ELF-1 (cell line): ENCODE measurements around the gene PHF10.
A peak's percentile ranks its signal among the peaks of the same experiment; 100 is the strongest.

Experiments
- DNase-seq: peaks from one replicate; pipeline ENCODE4 v3.0.0-alpha.2; 2016; ENCODE audit warnings: low read depth, low spot score

Gene PHF10

GRCh38 chr6:169677096-169677495 lies 47.2 kb downstream of the PHF10 start:
- no peak for DNase-seq

DNA sequence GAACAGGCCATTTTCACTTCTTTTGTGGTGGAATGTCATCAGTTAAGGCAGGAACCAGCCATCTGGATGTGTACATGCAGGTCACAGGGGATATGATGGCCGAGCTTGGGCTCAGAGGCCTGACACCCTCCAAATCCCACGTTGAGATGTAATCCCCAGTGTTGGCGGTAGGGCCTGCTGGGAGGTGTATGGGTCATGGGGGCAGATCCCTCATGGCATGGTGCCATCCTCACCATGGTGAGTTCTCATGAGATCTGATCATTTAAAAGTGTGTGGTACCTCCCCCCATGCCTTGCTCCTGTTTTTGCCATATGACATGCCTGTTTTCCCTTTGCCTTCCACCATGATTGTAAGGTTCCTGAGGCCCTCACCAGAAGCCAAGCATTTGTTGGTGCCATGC lies 49.3 kb downstream of the PHF10 start:
- DNase-seq, result no peak

DNA sequence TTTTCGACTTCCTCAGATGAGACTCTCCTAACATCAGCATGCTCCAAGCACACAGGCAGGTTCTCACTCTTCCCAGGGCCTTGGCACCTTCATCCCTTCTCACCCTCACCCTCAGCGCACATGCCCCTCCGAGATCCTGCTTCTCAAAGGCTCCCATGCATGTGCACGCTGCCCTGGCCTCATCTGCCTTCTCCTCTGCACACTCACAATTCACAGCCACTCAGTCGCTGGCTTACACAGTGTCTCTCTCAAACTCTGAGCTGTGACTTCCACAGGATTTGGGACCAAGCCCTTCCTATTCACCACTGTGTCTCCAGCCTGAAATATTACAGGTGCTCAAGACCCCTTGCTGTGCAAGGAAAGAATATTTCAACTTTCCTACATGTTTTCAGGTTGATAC lies 52.7 kb downstream of the PHF10 start:
- no peak for DNase-seq

- no peak for DNase-seq
Observed at GRCh38 chr6:169669889-169670288, 54.4 kb downstream of the PHF10 start.

GRCh38 chr6:169669147-169669546 lies 55.2 kb downstream of the PHF10 start:
- DNase-seq, result no peak

DNA sequence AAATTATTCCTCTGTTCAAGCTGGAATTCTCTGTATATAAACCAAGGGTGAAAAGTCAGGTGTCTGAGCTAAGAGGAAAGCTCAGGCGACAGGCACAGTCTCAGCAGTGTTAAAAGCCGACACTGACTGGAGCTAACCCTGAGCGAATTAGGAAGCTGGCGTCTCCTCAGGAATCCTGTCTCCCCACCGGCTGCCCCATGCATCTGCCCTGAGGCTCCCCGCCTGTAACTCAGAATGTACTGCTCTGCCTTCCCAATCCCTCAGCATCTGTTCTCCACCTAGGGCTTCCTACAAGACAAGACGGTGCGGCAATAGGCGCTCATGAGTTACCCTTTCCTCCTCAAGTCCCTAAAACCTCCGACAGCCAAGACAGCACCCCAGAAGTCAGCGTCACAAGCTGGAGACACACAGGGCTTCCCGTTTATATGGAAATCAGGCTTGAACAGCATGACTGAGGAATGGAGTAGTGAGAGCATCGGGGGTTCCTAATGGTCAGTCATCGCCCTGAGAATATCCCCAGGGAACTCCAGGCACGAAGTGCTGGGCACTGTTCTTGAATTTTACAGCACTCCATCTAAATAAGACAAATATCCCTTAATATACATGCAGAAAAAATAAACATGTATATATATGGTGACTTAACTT lies 56.0 kb downstream of the PHF10 start:
- peak; percentile 65 for DNase-seq

DNA sequence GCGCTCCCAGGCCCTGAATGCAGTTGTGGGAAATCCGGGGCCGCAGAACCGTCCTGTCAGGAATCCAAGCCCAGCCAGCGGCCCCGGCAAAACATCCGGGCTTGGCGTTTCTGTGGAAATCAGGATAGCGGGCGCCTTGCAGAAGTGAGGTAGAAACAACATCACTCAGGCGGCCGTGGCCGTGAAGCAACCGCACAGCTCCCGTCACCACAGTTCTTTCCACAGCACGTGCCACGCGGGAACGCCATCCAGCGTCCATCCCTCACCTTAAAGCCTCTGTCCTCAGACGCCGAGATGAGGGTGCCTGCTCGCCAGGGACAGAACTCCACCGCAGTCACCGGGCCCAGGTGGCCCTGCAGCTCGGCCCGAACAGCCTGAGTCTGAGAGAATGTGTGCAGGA lies 56.6 kb downstream of the PHF10 start:
- no peak for DNase-seq

DNA sequence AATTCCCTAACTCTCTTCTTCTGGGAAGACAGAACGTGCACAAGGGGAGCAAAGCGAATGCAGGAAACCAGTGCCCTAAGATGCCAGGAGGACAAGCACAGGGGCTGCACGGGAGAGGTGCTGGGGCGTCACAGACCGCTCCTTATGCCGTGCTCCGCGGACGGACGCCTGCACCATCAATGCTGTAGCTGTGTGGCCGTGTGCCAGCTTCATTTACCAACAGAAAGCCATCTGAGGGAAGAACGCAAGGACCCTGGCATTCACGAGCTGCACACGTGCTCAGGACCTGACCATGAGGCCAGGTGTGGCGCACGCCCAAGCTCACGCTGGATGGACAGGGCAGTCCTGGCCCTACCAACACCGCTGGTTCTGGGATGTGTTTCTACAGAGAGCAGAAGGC lies 57.9 kb downstream of the PHF10 start:
- no peak for DNase-seq

- DNase-seq, result no peak
Observed at GRCh38 chr6:169665289-169665688, 59.0 kb downstream of the PHF10 start.

- no peak for DNase-seq
Observed at GRCh38 chr6:169664227-169664626, 60.1 kb downstream of the PHF10 start.

DNA sequence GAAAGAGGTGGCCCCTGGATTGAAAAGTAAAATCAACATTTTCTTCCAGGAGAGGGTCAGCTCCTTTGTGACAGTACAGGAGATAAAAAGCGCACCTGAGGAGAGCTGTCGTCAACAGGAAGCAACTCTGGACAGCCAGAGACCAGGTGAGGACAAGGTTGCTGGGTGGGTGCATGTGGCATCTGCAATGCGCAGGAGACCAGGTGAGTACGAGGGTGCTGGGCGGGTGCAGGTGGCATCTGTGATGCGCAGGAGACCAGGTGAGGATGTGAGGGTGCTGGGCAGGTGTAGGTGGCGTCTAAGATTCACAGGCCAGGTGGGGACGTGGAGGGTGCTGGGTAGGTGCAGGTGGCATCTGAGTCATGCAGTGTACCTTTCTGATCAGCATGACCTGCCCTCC lies 60.8 kb downstream of the PHF10 start:
- DNase-seq, result no peak

GRCh38 chr6:169661391-169661756 lies 62.9 kb downstream of the PHF10 start:
- DNase-seq, result no peak

DNA sequence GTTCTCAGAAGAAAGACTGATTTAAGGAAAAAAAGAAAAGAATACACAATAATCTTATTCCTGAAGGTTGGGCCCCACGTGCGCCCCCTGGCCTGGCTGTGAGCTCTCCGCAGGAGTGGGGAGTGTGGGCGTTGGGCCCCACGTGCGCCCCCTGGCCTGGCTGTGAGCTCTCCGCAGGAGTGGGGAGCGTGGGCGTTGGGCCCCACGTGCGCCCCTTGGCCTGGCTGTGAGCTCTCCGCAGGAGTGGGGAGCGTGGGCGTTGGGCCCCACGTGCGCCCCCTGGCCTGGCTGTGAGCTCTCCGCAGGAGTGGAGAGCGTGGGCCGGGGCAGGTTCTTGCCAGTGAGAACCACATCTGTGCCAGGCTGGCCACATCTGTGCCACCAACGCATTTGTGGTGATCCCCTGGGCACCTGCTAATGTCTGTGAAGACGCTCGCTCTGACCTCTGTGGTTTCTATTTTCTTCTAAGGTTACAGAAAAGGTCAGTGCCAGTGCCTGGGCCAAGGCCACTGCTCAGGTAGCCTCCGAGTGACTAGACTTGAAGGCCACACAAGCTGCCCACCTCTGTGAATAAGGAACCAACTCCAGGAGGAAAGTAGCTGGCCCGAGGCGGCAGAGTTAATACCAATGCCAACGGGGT lies 63.4 kb downstream of the PHF10 start:
- no peak for DNase-seq

GRCh38 chr6:169659820-169660610 lies 64.3 kb downstream of the PHF10 start:
- DNase-seq, result no peak

- no peak for DNase-seq
Observed at GRCh38 chr6:169657284-169657610, 67.1 kb downstream of the PHF10 start.

DNA sequence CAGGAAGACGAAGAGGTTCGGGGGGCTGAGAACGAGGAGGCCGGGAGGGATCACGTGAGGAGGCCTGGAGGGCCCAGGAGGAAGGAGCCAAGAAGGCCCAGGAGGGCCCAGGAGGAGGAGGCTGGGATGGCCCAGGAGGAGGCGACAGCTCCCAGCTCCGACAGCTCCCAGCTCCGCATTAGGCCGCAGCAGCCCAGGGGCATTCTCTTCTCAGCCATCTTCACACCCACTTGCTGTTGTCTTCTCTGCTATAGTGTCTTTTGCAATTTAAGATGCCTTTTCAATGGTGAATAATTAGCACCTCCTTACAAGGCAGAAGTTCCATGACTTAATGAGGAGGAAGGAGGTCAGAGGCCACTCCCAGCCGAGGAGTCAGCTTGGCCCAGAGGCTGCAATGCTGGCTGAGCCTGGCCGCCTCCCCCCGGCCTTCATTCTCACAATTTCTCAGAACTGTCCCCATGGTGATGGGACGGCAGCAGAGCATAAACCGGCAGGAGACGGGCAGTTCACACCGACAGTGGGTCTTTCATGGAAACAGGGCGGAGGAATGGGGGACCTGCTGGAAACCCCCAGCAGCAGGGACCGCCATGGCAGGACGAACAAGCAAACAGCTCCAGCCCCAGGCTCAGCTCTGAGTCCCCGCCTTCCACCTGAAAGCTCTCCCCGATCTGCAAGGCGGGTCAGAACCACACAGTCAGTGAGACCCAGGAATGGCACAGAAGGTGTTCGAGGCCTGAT lies 67.6 kb downstream of the PHF10 start:
- peak; percentile 82 for DNase-seq

GRCh38 chr6:169654598-169655391 lies 69.5 kb downstream of the PHF10 start:
- DNase-seq, result peak; percentile 87
